HEK293T (cell line): ENCODE results near the gene TCF7L2.

Experiments used
- CTCF ChIA-PET: fragments of 350-600 bp; formaldehyde crosslinking; extraction: SDS; loops from one replicate; lab custom pipeline; 2021; ENCODE audit warnings: antibody characterized with exemption, inconsistent platforms; lab: Yijun Ruan, JAX
- POLR2A ChIA-PET: fragments of 350-600 bp; formaldehyde crosslinking; extraction: SDS; loops from one replicate; lab custom pipeline; 2020; ENCODE audit warnings: antibody characterized with exemption, inconsistent platforms; lab: Yijun Ruan, JAX
- DNase-seq: peaks from one replicate; pipeline ENCODE4 v3.0.0; 2012; ENCODE audit warnings: mixed read lengths; ENCODE audit errors: extremely low spot score
- ARNT ChIP-seq: fragments of 450-650 bp; IDR thresholded peaks from 2 replicates; pipeline ENCODE4 v1.6.1; 2017; ENCODE audit warnings: mild to moderate bottlenecking
- BHLHE40 ChIP-seq: fragments of 450-650 bp; IDR thresholded peaks from 2 replicates; pipeline ENCODE4 v1.6.1; 2016; ENCODE audit warnings: mild to moderate bottlenecking, moderate library complexity, borderline replicate concordance
- CTBP1 ChIP-seq: fragments of 450-650 bp; IDR thresholded peaks from 2 replicates; pipeline ENCODE4 v1.6.1; 2016; ENCODE audit warnings: borderline replicate concordance
- ELF4 ChIP-seq: fragments of 450-650 bp; IDR thresholded peaks from 2 replicates; pipeline ENCODE4 v1.6.1; 2017; ENCODE audit warnings: antibody characterized with exemption
- FOXA1 ChIP-seq: fragments of 450-650 bp; IDR thresholded peaks from 2 replicates; pipeline ENCODE4 v1.6.1; 2016; ENCODE audit warnings: mild to moderate bottlenecking
- FOXK2 ChIP-seq: fragments of 450-650 bp; IDR thresholded peaks from 2 replicates; pipeline ENCODE4 v1.6.1; 2016; ENCODE audit warnings: mild to moderate bottlenecking
- FOXM1 ChIP-seq: fragments of 450-650 bp; IDR thresholded peaks from 2 replicates; pipeline ENCODE4 v1.6.1; 2017; ENCODE audit warnings: mild to moderate bottlenecking, borderline replicate concordance
- HDGF ChIP-seq: fragments of 450-650 bp; IDR thresholded peaks from 2 replicates; pipeline ENCODE4 v1.6.1; 2017; ENCODE audit warnings: antibody characterized with exemption, borderline replicate concordance
- L3MBTL2 ChIP-seq: fragments of 450-650 bp; conservative IDR thresholded peaks from 2 replicates; pipeline ENCODE4 v1.6.1; 2016; ENCODE audit warnings: mild to moderate bottlenecking
- LEF1 ChIP-seq: fragments of 450-650 bp; IDR thresholded peaks from 2 replicates; pipeline ENCODE4 v1.6.1; 2017; ENCODE audit warnings: mild to moderate bottlenecking, borderline replicate concordance
- NFRKB ChIP-seq: fragments of 450-650 bp; IDR thresholded peaks from 2 replicates; pipeline ENCODE4 v1.6.1; 2016; ENCODE audit warnings: mild to moderate bottlenecking, moderate library complexity
- PKNOX1 ChIP-seq: fragments of 450-650 bp; IDR thresholded peaks from 2 replicates; pipeline ENCODE4 v1.6.1; 2016
- SP1 ChIP-seq: fragments of 450-650 bp; IDR thresholded peaks from 2 replicates; pipeline ENCODE4 v1.6.1; 2017
- SUZ12 ChIP-seq: fragments of 450-650 bp; IDR thresholded peaks from 2 replicates; pipeline ENCODE4 v1.6.1; 2016; ENCODE audit warnings: mild to moderate bottlenecking
- TARDBP ChIP-seq: fragments of 450-650 bp; IDR thresholded peaks from 2 replicates; pipeline ENCODE4 v1.6.1; 2016
- ZNF384 ChIP-seq: fragments of 450-650 bp; IDR thresholded peaks from 2 replicates; pipeline ENCODE4 v1.6.1; 2016

Gene TCF7L2

GRCh38 chr10:113002449-113002777 is 52.4 kb downstream of the TCF7L2 start:
- DNase-seq: no peak
- POLR2A ChIA-PET: no interaction called here
- CTCF ChIA-PET: no interaction called here
- TF ChIP-seq TARDBP (no peak), NFRKB (no peak), CTBP1 (no peak), L3MBTL2 (no peak), FOXM1 (no peak), FOXA1 (no peak)

- TF ChIP-seq FOXA1 (no peak), LEF1 (no peak), FOXK2 (no peak), TARDBP (no peak), ELF4 (no peak), HDGF (no peak), PKNOX1 (no peak), BHLHE40 (no peak), SP1 (no peak), SUZ12 (no peak), FOXM1 (no peak), ARNT (no peak), CTBP1 (no peak), L3MBTL2 (no peak), ZNF384 (no peak), NFRKB (no peak)
- ChIA-PET CTCF (no interaction called here), POLR2A (no interaction called here)
- no peak for DNase-seq
These were observed 53.0 kb downstream of the TCF7L2 start for GRCh38 chr10:113003052-113003451.

DNA sequence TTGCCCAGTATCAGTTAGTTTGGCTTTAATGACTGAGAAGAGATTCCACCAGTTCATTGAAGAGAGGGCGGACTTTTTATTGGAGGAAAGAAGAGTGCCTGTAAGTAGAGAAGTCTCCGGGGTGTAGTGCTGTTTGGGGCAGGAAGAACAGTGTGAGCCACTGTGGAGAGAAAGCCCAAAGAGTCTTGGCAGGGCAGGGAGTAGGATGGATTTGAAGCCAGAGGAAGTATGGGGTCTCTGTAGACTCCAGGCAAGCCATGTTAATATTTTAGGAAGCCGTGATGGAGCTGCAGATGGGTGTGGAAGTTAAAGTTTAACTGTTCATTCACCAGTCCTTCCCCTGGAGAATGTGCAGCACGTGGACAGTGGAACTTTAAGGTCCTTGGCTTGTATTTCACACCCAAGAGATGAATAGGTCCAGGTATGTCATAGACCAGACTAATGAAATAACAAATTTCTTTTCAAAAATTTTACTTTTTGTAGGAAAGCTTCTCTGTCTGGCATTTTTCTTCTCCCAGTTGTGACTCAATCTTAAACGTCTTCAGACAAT is 54.1 kb downstream of the TCF7L2 start:
- TF ChIP-seq ELF4 (no peak), SP1 (no peak), ARNT (no peak), HDGF (no peak), PKNOX1 (no peak), ZNF384 (no peak), LEF1 (no peak), FOXA1 (no peak), CTBP1 (no peak), TARDBP (no peak), FOXM1 (no peak), BHLHE40 (no peak), L3MBTL2 (no peak), FOXK2 (no peak), NFRKB (no peak), SUZ12 (no peak)
- no peak for DNase-seq
- ChIA-PET POLR2A (no interaction called here), CTCF (no interaction called here)

DNA sequence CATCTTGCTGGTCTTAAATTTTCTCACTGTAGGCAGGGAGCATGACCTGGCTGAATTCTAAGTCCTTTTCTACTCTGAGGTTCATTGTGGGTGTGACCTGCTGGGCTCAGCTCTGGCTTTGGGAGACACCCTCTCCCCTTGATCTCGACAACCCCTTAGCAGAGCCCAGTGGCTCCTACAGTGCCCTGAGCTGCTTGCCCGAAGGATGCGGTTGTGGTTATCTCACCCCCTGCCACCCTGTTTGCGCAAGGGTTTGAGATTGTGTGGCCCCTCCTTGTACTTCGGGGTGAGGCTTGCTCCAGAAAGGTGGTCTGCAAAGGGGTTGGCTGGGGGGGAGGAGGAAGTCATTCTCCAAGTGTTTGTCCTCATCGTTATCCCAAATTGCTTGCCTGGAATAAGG is 55.3 kb downstream of the TCF7L2 start:
- ChIA-PET POLR2A (no interaction called here), CTCF (no interaction called here)
- DNase-seq: no peak
- TF ChIP-seq L3MBTL2 (no peak), ELF4 (no peak), TARDBP (no peak), HDGF (no peak)

DNA sequence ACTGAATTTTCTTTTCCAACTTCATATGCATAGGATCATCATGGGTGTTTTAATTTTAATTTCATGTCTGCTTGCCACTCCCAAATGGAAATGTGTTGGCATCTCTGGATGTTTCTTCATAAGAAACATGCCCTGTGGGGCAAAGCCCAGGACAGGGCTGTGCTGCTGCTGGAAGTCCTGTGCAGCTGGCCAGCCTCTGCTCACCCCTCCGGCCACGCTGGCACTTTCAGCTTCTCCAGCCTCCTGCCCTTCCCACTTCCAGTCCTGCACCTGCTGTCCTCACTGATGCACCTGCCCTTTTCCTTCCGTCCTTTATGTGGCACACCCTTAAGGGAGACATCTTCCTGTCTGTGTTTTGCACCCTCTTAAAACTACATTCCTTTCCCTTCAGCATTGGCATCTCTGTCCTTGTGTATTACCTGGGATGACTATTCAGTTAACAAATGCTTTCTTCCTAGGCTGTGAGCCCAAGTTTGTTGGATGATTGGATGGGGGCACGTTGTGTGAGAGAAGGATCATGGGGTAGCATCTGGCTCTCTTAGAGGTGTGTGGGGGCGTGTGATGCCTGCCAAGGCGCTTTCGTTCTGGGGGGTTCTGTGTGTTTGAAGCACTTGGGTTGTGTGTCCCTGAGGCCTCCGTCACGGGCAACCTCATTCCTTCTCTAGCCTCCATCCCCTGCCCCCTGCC is 56.8 kb downstream of the TCF7L2 start:
- TF ChIP-seq LEF1: no peak
- TF ChIP-seq FOXM1: no peak
- DNase-seq: no peak
- POLR2A ChIA-PET: no interaction called here
- CTCF ChIA-PET: no interaction called here

DNA sequence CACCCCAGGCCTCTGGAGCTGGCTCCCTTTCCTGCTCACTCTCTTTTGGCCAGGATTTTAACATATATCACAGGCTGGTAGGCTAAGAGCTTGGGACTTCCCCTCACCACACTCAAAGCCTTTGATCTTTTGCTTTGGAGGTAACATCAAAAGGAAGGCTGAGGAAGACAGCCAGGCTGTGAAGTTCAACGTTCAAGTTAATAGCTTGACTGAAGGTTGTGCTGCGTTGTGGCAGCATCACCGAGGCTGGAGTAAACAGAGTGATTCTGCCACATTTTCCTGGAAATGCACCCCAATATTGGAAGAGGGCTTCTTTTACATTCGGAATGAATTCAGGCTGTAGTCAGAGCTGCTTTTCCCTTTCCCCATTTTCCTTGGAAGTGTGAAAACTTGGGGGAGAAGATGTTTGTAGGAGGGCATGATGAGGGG is 57.3 kb downstream of the TCF7L2 start:
- DNase-seq: no peak
- ChIA-PET CTCF (no interaction called here), POLR2A (interaction anchor here (0.7 kb wide), 1 partner anchor 18 kb away, joined by 3 read pairs; no protein-coding TSS in a partner anchor)
- TF ChIP-seq L3MBTL2 (no peak), HDGF (no peak), BHLHE40 (no peak), FOXA1 (no peak), SP1 (no peak), SUZ12 (no peak), ARNT (no peak), ZNF384 (no peak), NFRKB (no peak), FOXM1 (no peak)

DNA sequence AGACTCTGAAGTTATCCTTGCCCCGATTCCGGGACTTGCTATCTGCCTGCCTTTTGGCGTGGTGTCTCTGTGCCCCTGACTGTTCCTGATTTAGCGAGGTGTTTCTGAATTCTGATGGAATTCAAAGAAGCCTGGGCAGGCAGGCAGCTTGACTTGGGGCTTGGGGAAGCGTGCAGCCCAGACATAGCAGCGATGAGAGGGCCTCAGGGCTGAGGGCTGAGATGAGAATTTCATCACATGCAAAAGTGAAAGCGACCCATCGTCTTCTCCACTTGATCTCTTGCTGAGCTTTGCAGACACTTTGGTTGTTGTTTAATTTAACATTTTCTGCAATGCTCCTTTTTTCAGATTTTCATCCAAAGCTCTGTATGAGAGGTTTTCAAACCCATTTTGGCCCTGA is 57.8 kb downstream of the TCF7L2 start:
- no peak for DNase-seq
- POLR2A ChIA-PET: interaction anchor here (0.7 kb wide), 1 partner anchor 18 kb away, joined by 3 read pairs; no protein-coding TSS in a partner anchor
- TF ChIP-seq ELF4: no peak
- TF ChIP-seq HDGF: no peak
- TF ChIP-seq FOXA1: no peak
- no peak for TF ChIP-seq SUZ12
- TF ChIP-seq L3MBTL2: no peak
- no peak for TF ChIP-seq LEF1
- TF ChIP-seq SP1: no peak
- TF ChIP-seq PKNOX1: no peak
- TF ChIP-seq BHLHE40: no peak
- no peak for TF ChIP-seq ARNT
- TF ChIP-seq CTBP1: no peak
- no peak for TF ChIP-seq NFRKB
- CTCF ChIA-PET: no interaction called here
